ENCODE results near the gene SORCS2. TPM values are rescaled to one million over a fixed set of nuclear protein-coding genes. Genes with fewer than 3 reads are reported as not detected.
"Not testable (repeated sequence)": the region's sequence is repeated elsewhere in the genome, so short reads cannot be mapped to it uniquely, and the experiment has no call there.

The SORCS2 gene
- total RNA-seq, 1 experiment from 2014 or later = 0.15 TPM

DNA sequence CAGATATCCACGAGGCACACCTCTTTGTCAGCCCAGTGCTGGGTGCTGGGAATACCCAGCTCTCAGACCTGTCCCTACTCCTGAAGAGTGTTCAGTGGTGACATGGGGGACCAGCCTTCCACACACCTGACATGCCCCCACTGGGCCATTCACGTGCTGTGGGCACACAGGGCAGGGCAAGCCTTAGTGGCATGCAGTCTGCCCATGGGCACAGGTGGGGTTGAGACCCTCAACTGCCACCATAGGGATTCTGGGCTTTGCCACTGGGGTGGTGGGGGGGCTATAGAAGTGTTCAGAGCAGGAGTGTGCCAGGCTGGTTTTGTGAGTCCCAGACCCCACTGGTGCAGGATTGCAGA is 259.1 kb downstream of the SORCS2 start:
- CTCF ChIA-PET = no interaction called here
- POLR2A ChIA-PET = no interaction called here
- in situ Hi-C loops (cut with HindIII; ENCODE audit: low pct_unique_long_range_greater_than_20kb, low sequenced_read_pairs) = no loop called here
- DNase-seq (ENCODE audit: low read depth, low spot score) (no peak), ATAC-seq (0 out of 2 replicates have a peak, but pooled peaks have one; percentile 34)
- BruUV-seq (replicated peaks) = no TSS peak
- H3K4me1 ChIP-seq (ENCODE audit: control insufficient read depth, insufficient read depth, low read length) = no peaks in the 10 kb centered on the region
- TF ChIP-seq TCF7L2 (IDR thresholded peaks at IDR 0.05; ENCODE audit: low read depth, low read length) = no peak
- TF ChIP-seq, protein P1, sequence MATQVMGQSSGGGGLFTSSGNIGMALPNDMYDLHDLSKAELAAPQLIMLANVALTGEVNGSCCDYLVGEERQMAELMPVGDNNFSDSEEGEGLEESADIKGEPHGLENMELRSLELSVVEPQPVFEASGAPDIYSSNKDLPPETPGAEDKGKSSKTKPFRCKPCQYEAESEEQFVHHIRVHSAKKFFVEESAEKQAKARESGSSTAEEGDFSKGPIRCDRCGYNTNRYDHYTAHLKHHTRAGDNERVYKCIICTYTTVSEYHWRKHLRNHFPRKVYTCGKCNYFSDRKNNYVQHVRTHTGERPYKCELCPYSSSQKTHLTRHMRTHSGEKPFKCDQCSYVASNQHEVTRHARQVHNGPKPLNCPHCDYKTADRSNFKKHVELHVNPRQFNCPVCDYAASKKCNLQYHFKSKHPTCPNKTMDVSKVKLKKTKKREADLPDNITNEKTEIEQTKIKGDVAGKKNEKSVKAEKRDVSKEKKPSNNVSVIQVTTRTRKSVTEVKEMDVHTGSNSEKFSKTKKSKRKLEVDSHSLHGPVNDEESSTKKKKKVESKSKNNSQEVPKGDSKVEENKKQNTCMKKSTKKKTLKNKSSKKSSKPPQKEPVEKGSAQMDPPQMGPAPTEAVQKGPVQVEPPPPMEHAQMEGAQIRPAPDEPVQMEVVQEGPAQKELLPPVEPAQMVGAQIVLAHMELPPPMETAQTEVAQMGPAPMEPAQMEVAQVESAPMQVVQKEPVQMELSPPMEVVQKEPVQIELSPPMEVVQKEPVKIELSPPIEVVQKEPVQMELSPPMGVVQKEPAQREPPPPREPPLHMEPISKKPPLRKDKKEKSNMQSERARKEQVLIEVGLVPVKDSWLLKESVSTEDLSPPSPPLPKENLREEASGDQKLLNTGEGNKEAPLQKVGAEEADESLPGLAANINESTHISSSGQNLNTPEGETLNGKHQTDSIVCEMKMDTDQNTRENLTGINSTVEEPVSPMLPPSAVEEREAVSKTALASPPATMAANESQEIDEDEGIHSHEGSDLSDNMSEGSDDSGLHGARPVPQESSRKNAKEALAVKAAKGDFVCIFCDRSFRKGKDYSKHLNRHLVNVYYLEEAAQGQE (IDR thresholded peaks at IDR 0.05; ENCODE audit: insufficient read depth in 1 of 2, low read depth in 2 of 2, low read length in 1 of 2) = no peak
- no peak for TF ChIP-seq POLR2AphosphoS5 (IDR thresholded peaks at IDR 0.05; ENCODE audit: low read depth, low read length)
- TF ChIP-seq SIN3A (IDR thresholded peaks at IDR 0.05; ENCODE audit: borderline replicate concordance, insufficient read depth, low read depth, low read length) = no peak
- TF ChIP-seq, protein P2, sequence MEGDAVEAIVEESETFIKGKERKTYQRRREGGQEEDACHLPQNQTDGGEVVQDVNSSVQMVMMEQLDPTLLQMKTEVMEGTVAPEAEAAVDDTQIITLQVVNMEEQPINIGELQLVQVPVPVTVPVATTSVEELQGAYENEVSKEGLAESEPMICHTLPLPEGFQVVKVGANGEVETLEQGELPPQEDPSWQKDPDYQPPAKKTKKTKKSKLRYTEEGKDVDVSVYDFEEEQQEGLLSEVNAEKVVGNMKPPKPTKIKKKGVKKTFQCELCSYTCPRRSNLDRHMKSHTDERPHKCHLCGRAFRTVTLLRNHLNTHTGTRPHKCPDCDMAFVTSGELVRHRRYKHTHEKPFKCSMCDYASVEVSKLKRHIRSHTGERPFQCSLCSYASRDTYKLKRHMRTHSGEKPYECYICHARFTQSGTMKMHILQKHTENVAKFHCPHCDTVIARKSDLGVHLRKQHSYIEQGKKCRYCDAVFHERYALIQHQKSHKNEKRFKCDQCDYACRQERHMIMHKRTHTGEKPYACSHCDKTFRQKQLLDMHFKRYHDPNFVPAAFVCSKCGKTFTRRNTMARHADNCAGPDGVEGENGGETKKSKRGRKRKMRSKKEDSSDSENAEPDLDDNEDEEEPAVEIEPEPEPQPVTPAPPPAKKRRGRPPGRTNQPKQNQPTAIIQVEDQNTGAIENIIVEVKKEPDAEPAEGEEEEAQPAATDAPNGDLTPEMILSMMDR (IDR thresholded peaks at IDR 0.05) = no peak
- intact Hi-C loops (cut with micrococcal nuclease; ENCODE audit: unreplicated experiment) = no loop called here
- H3K9me3 ChIP-seq (ENCODE audit: control insufficient read depth, insufficient read depth, low read depth, low read length) = no peaks in the 10 kb centered on the region
- H3K4me3 ChIP-seq (ENCODE audit: low read depth in 2 of 2, low read length in 2 of 2) = no peak overlapping the region
- H3K27ac ChIP-seq (ENCODE audit: low read length) = no peak overlapping the region
- no peaks in the 10 kb centered on the region for H3K27me3 ChIP-seq (ENCODE audit: control insufficient read depth, insufficient read depth, low read length)
- no peaks in the 10 kb centered on the region for H3K36me3 ChIP-seq (ENCODE audit: control insufficient read depth, insufficient read depth, low read length)

DNA sequence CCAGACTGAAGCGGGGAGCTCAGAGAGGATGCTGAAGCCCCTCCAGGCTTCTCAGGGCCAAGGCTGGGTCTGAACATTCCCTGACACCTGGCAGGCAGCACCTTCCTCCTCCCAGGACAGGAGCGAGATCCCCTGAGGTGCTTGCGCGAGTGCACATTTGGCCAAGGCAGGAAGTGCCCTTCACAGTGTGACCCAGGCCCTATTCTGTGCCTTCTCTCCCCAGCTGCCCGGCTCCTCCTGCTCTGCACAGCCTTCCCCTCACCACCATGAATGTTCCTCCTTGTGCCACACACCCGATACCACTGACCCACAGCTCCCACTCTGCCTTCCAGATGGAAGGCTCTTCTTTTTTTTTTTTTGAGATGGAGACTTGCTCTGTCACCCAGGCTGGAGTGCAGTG is 259.5 kb downstream of the SORCS2 start:
- no peak for TF ChIP-seq SIN3A (IDR thresholded peaks at IDR 0.05; ENCODE audit: borderline replicate concordance, insufficient read depth, low read depth, low read length)
- no peak for TF ChIP-seq TCF7L2 (IDR thresholded peaks at IDR 0.05; ENCODE audit: low read depth, low read length)
- Histone ChIP-seq H3K27me3 (ENCODE audit: control insufficient read depth, insufficient read depth, low read length) (no peaks in the 10 kb centered on the region), H3K4me3 (ENCODE audit: low read depth in 2 of 2, low read length in 2 of 2) (no peak overlapping the region), H3K36me3 (ENCODE audit: control insufficient read depth, insufficient read depth, low read length) (no peaks in the 10 kb centered on the region), H3K27ac (ENCODE audit: low read length) (no peak overlapping the region), H3K4me1 (ENCODE audit: control insufficient read depth, insufficient read depth, low read length) (no peaks in the 10 kb centered on the region), H3K9me3 (ENCODE audit: control insufficient read depth, insufficient read depth, low read depth, low read length) (no peaks in the 10 kb centered on the region)
- CTCF ChIA-PET = no interaction called here
- no TSS peak for BruUV-seq (replicated peaks)
- ATAC-seq = 0 out of 2 replicates have a peak, but pooled peaks have one; percentile 51
- intact Hi-C loops (cut with micrococcal nuclease; ENCODE audit: unreplicated experiment) = no loop called here
- in situ Hi-C loops (cut with HindIII; ENCODE audit: low pct_unique_long_range_greater_than_20kb, low sequenced_read_pairs) = no loop called here
- no peak for DNase-seq (ENCODE audit: low read depth, low spot score)
- POLR2A ChIA-PET = no interaction called here

DNA sequence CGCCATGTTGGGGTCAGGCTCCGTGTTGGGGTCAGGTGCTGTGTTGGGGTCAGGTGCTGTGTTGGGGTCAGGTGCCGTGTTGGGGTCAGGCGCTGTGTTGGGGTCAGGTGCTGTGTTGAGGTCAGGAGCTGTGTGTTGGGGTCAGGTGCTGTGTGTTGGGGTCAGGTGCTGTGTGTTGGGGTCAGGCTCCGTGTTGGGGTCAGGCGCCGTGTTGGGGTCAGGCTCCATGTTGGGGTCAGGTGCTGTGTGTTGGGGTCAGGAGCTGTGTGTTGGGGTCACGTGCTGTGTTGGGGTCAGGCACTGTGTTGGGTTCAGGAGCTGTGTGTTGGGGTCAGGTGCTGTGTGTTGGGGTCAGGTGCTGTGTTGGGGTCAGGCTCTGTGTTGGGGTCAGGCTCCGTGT is 260.5 kb downstream of the SORCS2 start:
- H3K27me3 ChIP-seq (ENCODE audit: control insufficient read depth, insufficient read depth, low read length); ATAC-seq; BruUV-seq (replicated peaks); H3K36me3 ChIP-seq (ENCODE audit: control insufficient read depth, insufficient read depth, low read length); H3K4me1 ChIP-seq (ENCODE audit: control insufficient read depth, insufficient read depth, low read length); H3K4me3 ChIP-seq (ENCODE audit: low read depth in 2 of 2, low read length in 2 of 2); CTCF ChIA-PET; intact Hi-C loops (cut with micrococcal nuclease; ENCODE audit: unreplicated experiment); H3K9me3 ChIP-seq (ENCODE audit: control insufficient read depth, insufficient read depth, low read depth, low read length); POLR2A ChIA-PET; in situ Hi-C loops (cut with HindIII; ENCODE audit: low pct_unique_long_range_greater_than_20kb, low sequenced_read_pairs); H3K27ac ChIP-seq (ENCODE audit: low read length); DNase-seq (ENCODE audit: low read depth, low spot score): not testable (repeated sequence)

All from Panc1 (cell line).